Fibroblast of pulmonary artery (primary cell): Measurements from ENCODE around the gene MIPEP.
A peak's percentile ranks its signal among the peaks of the same experiment; 100 is the strongest.

ENCODE experiments used
- DNase-seq: peaks from one replicate; pipeline ENCODE4 v3.0.0-alpha.2; 2010; ENCODE audit warnings: low read depth
- H3K4me3 ChIP-seq: replicated peaks from 2 replicates; pipeline ENCODE4 v1.5.1; 2011; ENCODE audit warnings: low read depth, mild to moderate bottlenecking, control low read depth, low read length, moderate library complexity
- CTCF ChIP-seq: IDR thresholded peaks from 2 replicates; pipeline ENCODE4 v1.5.1; 2011; ENCODE audit warnings: mild to moderate bottlenecking, control low read depth, low read length, inconsistent platforms; ENCODE audit errors: missing control alignments

The MIPEP gene

GRCh38 chr13:23778002-23778652, 111.1 kb downstream of the MIPEP start:
- no peak overlapping the region for H3K4me3 ChIP-seq
- DNase-seq = no peak
- TF ChIP-seq CTCF = peak; percentile 30

- H3K4me3 ChIP-seq = no peak overlapping the region
- no peak for DNase-seq
- TF ChIP-seq CTCF = no peak
These were observed 111.7 kb downstream of the MIPEP start for GRCh38 chr13:23777575-23777870.

- TF ChIP-seq CTCF = no peak
- DNase-seq = no peak
- no peak overlapping the region for H3K4me3 ChIP-seq
These were observed 112.3 kb downstream of the MIPEP start for GRCh38 chr13:23776698-23777574.

- no peak for TF ChIP-seq CTCF
- no peak for DNase-seq
These were observed 116.5 kb downstream of the MIPEP start for GRCh38 chr13:23772717-23773116.

GRCh38 chr13:23771956-23772355, 117.2 kb downstream of the MIPEP start:
- H3K4me3 ChIP-seq = no peak overlapping the region
- DNase-seq = no peak
- TF ChIP-seq CTCF = no peak

More at GRCh38 chr13:23772717-23773116, 116.5 kb downstream of the MIPEP start:
- H3K4me3 ChIP-seq = no peak overlapping the region

GRCh38 chr13:23771552-23771951, 117.6 kb downstream of the MIPEP start:
- DNase-seq = no peak
- no peak for TF ChIP-seq CTCF
- H3K4me3 ChIP-seq = no peak overlapping the region

- no peak for DNase-seq
- H3K4me3 ChIP-seq = no peak overlapping the region
- no peak for TF ChIP-seq CTCF
These were observed 118.2 kb downstream of the MIPEP start for GRCh38 chr13:23770973-23771372.
